HFF-Myc (cell line): Measurements from ENCODE around the gene DNAJC30.

Source experiments
- DNase-seq: peaks from one replicate; pipeline ENCODE4 v3.0.0-alpha.2; 2011; ENCODE audit warnings: low read depth; ENCODE audit errors: extremely low read depth
- H3K4me3 ChIP-seq: replicated peaks from 2 replicates; pipeline ENCODE4 v1.5.1; 2011; ENCODE audit warnings: low read depth, mild to moderate bottlenecking, control low read depth, low read length
- TF ChIP-seq, protein P1 (sequence below): IDR thresholded peaks from 2 replicates; pipeline ENCODE4 v1.5.1; 2012; ENCODE audit warnings: mild to moderate bottlenecking, low read depth, low read length, control low read depth; ENCODE audit errors: missing control alignments

Gene DNAJC30

DNA sequence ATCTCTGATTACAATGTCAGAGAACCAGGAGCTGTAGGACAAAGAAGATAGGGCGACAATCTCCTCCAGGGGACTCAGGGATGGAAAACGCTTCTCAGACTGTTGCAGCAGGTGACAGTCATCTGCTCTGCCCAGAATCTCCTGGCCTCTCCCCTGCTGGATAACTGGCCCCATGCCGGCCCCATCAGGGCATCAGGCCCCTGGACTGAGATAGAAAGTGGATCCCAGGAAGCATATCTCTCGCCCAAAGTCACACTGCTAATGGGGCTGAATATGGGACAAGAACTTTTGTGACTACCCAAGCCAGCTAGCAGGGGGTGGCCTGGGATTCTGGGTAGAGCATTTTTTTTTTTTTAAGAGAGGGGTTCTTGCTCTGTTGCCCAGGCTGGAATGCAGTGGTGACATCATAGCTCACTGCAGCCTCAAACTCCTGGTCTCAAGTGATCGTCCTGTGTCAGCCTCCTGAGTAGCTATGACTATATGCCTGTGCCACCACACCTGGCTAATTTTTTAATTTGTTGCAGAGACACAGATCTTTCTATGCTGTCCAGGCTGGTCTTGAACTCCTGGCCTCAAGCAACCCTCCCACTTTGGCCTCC lies 38.5 kb downstream of the DNAJC30 start:
- no peak for DNase-seq
- TF ChIP-seq, protein P1, sequence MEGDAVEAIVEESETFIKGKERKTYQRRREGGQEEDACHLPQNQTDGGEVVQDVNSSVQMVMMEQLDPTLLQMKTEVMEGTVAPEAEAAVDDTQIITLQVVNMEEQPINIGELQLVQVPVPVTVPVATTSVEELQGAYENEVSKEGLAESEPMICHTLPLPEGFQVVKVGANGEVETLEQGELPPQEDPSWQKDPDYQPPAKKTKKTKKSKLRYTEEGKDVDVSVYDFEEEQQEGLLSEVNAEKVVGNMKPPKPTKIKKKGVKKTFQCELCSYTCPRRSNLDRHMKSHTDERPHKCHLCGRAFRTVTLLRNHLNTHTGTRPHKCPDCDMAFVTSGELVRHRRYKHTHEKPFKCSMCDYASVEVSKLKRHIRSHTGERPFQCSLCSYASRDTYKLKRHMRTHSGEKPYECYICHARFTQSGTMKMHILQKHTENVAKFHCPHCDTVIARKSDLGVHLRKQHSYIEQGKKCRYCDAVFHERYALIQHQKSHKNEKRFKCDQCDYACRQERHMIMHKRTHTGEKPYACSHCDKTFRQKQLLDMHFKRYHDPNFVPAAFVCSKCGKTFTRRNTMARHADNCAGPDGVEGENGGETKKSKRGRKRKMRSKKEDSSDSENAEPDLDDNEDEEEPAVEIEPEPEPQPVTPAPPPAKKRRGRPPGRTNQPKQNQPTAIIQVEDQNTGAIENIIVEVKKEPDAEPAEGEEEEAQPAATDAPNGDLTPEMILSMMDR, result no peak
- no peak overlapping the region for H3K4me3 ChIP-seq

DNA sequence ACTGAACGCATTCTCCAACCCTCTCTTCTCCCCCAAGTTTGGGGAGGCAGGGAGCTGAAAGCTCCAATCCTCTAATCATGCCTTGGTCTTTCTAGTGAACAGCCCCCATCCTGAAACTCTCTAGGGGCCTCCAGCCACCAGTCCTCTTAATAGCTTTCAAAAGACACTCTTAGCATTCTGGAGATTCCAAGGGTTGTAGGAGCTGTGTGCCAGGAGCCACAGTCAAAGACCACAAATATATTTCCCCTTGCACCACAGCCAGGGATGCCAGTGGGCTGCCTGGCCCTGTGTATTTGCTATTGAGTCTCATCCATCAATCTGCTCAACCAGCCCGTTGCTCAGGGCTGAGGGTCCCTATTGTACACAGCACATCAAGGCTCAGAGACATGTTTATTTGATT lies 40.4 kb downstream of the DNAJC30 start:
- TF ChIP-seq, protein P1, result no peak
- no peak for DNase-seq
- H3K4me3 ChIP-seq, result no peak overlapping the region

DNA sequence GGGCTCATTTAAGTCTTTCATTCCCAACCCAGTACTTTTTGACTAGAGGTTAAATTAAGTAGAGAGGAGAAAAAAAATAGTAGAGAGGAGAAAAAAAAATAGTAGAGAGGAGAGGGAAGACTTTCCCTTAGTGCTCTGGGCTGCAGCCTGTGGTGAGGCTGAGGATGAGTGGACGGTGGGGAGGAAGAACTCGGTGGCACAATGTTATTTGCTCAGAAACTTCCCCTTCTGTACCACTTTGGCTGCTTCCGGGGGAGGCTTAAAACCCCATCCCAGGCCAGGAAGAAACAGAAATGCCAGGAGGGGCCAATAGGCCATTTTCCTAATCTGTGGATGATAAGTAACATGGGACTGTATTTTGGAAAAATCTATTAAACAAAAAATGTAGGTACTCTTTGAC lies 44.3 kb downstream of the DNAJC30 start:
- DNase-seq, result no peak
- TF ChIP-seq, protein P1, result no peak
- H3K4me3 ChIP-seq, result no peak overlapping the region

DNA sequence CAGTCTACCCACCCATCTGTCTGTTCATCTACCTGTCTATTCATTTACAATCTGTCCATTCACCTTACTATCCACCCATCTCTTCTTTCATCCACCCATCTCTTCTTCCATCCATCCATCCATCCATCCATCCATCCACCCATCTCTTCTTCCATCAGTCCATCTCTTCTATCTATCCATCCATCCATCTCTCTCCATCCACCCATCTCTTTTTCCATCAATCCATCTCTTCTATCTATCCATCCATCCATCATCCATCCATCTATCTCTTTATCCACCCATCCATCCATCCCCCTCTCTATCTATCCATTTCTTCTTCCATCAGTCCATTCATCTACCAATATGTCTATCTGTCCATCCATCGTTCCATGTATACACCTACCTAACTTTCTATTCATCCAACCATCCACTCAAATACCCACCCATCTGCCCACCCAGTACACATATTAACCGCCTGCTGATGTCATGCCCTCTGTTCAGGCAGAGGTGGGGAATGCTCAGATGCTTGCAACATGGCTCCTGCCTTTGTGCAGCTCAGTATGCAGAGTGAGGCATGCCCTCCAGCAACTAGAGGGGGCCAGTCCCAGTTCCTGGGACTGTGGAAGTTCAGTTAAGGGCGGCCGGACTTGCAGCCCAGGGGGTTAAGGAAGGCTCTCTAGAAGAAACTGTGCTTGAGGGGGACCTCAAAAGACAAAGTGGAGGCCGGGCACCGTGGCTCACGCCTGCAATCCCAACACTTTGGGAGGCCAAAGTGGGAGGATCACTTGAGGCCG lies 47.6 kb downstream of the DNAJC30 start:
- no peak overlapping the region for H3K4me3 ChIP-seq
- TF ChIP-seq, protein P1, result no peak
- DNase-seq, result no peak

DNA sequence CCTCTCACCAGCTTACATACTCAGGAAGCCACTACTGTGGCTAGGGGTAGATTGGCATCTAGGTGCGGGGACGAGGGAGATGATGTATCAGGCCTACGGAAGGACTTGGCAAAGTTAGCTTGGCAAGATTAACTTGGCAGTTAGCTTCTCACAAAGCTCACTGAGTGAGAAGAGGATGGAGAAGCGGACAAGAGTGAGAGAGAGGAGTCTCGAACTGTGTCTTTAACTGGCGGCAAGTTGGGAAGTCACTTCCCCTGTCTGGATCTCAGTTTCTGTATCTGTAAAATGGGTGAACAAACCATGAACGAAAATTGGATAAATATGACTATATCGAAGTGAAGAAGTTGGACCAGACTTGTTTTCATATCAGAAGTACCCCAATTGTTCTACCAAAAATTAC lies 49.4 kb downstream of the DNAJC30 start:
- DNase-seq, result no peak
- TF ChIP-seq, protein P1, result no peak

DNA sequence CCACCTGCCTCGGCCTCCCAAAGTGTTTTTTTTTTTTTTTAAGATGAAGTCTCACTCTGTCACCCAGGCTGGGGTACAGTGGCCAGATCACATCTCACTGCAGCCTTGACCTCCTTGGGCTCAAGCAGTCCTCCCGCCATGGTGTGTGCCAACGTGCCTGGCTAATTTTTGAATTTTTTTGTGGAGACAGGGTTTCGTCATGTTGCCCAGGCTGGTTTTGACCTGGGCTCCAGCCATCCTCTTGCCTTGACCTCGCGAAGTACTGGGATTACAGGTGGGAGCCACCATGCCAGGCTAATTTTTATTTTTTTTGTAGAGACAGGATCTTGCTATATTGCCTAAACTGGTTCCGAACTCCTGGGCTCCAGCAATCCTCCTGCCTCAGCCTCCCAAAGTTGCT lies 49.9 kb downstream of the DNAJC30 start:
- TF ChIP-seq, protein P1, result no peak
- no peak for DNase-seq
- no peak overlapping the region for H3K4me3 ChIP-seq

More for the DNA sequence above, 49.4 kb downstream of the DNAJC30 start:
- H3K4me3 ChIP-seq, result no peak overlapping the region
